ENCODE results near the gene ARHGAP23. TPM values are rescaled to one million over a fixed set of nuclear protein-coding genes. Genes with fewer than 3 reads are reported as not detected.
A peak's percentile ranks its signal among the peaks of the same experiment; 100 is the strongest.
"Not testable (repeated sequence)": the region's sequence is repeated elsewhere in the genome, so short reads cannot be mapped to it uniquely, and the experiment has no call there.

The ARHGAP23 gene
- total RNA-seq, 1 donor from 2014 or later = 25.6 TPM

DNA sequence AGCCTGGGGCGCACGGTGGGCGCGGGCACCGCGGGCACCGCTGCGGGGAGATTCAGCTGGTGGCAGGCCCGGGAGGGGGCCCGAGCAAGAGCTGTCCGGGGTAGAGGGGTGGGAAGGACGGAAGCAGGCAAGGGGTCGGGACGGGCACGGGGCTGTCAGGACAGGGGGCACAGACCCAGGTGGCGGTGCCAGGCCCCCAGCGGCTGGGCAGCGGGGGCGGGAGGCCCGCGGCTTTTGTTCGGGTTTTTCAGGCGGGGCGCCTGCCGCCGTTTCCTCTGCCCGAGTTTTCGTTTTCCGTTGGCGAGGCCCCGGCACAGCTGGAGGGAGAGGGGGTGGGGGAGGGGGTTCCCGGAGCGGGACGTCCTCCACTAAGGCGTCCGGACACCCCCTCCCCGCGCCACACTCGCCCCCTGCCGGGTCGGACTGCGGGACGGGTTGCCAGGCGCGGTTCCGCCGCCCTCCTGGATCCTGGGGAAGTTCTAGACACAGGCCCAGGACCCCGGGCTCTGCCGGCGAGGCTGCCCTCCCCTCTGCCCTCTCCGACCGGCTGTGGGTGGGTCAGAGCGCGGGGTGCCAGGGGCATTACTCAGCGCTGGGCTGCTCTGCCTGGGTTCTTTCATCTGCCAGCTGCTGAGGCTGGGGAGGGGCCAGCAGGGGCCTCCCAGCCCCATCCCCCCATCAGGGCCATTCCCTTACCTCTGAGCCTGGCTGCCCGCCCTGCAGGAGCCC lies 543 bp downstream of the ARHGAP23 start:
- H3K36me3 ChIP-seq (ENCODE audit: control insufficient read depth in 3 of 3, insufficient read depth in 3 of 3, low read length in 3 of 3) = no peaks in the 10 kb centered on the region
- peak overlapping the region; percentile 88 for H3K27ac ChIP-seq (ENCODE audit: low read depth, low read length)
- no peaks in the 10 kb centered on the region for H3K27me3 ChIP-seq (ENCODE audit: control insufficient read depth in 3 of 3, insufficient read depth in 3 of 3, low read length in 3 of 3)
- peak overlapping the region; percentile 66 to 81 (median 71) for H3K4me3 ChIP-seq (ENCODE audit: low read length in 3 of 3)
- H3K4me1 ChIP-seq (ENCODE audit: control insufficient read depth in 3 of 3, insufficient read depth in 3 of 3, low read length in 3 of 3) = peaks cover 36 to 64% (median 63%) of the 10 kb centered on the region in 3 donors
- no peaks in the 10 kb centered on the region for H3K9me3 ChIP-seq (ENCODE audit: control insufficient read depth in 3 of 3, low read length in 3 of 3)
- peak overlapping the region; percentile 76 to 87 (median 87) for H3K9ac ChIP-seq (ENCODE audit: low read depth in 1 of 3, low read length in 3 of 3)

DNA sequence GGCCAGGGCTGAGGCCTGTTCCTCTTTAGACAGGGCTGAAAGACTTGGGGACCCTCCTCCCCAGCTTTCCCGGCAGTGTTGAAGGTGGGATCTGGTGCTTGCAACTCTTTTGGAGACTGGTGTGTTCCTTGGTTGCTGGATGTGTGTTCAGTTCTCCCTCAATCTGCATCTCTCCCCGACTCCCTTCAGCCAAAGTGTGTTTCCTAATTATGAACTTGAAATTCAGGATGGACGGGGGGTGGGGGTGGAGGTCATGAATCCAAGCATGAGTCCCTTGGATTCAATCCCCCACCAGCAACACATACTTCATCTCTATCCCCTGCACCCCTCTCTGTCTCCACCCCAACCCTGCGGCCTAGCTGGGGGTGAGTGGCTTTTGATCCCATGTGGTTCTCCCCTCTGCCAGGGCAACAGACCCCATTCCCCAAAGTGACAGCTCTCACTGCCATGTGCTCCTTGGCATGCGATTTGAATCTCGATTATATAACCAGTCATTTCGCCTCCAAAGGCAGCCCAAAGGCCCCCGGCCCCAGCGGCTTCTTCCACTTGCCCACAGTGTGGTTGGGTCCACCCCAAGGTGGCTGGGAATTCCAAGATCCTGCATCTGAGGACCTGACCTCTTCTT lies 1.3 kb downstream of the ARHGAP23 start:
- H3K4me3 ChIP-seq (ENCODE audit: low read length in 3 of 3) = peak overlapping the region; percentile 66 to 81 (median 71)
- peak overlapping the region; percentile 76 to 87 (median 87) for H3K9ac ChIP-seq (ENCODE audit: low read depth in 1 of 3, low read length in 3 of 3)
- no peaks in the 10 kb centered on the region for H3K9me3 ChIP-seq (ENCODE audit: control insufficient read depth in 3 of 3, low read length in 3 of 3)
- H3K36me3 ChIP-seq (ENCODE audit: control insufficient read depth in 3 of 3, insufficient read depth in 3 of 3, low read length in 3 of 3) = no peaks in the 10 kb centered on the region
- no peaks in the 10 kb centered on the region for H3K27me3 ChIP-seq (ENCODE audit: control insufficient read depth in 3 of 3, insufficient read depth in 3 of 3, low read length in 3 of 3)
- H3K4me1 ChIP-seq (ENCODE audit: control insufficient read depth in 3 of 3, insufficient read depth in 3 of 3, low read length in 3 of 3) = peaks cover 32 to 63% (median 60%) of the 10 kb centered on the region in 3 donors
- peak overlapping the region; percentile 88 for H3K27ac ChIP-seq (ENCODE audit: low read depth, low read length)

DNA sequence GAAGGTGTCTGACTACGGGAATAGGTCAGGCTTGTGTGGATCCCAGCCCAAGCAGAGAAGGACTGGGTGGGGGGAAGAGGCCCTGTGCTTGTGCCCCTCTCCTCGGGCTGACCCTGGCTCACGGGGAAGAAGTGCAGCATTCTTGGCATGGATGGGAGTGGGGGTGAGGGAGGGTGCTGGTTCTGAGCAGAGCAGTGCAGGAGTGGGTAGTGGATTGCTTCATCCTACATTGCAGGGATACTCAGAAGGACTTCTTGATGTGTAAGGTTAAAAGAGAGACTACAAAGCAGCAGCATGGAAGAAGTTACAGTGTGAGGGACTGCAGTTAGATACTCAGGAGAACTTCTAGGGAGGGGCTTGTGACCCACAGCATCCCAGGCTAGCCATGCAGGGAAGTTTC lies 2.1 kb downstream of the ARHGAP23 start:
- H3K27me3 ChIP-seq (ENCODE audit: control insufficient read depth in 3 of 3, insufficient read depth in 3 of 3, low read length in 3 of 3) = no peaks in the 10 kb centered on the region
- peak overlapping the region in 2 of 3 donors; percentile 36 to 81 for H3K4me3 ChIP-seq (ENCODE audit: low read length in 3 of 3)
- H3K27ac ChIP-seq (ENCODE audit: low read depth, low read length) = peak overlapping the region; percentile 88
- no peaks in the 10 kb centered on the region for H3K36me3 ChIP-seq (ENCODE audit: control insufficient read depth in 3 of 3, insufficient read depth in 3 of 3, low read length in 3 of 3)
- peaks cover 34 to 58% (median 56%) of the 10 kb centered on the region in 3 donors for H3K4me1 ChIP-seq (ENCODE audit: control insufficient read depth in 3 of 3, insufficient read depth in 3 of 3, low read length in 3 of 3)
- H3K9me3 ChIP-seq (ENCODE audit: control insufficient read depth in 3 of 3, low read length in 3 of 3) = no peaks in the 10 kb centered on the region
- H3K9ac ChIP-seq (ENCODE audit: low read depth in 1 of 3, low read length in 3 of 3) = peak overlapping the region in 2 of 3 donors; percentile 42 to 87

DNA sequence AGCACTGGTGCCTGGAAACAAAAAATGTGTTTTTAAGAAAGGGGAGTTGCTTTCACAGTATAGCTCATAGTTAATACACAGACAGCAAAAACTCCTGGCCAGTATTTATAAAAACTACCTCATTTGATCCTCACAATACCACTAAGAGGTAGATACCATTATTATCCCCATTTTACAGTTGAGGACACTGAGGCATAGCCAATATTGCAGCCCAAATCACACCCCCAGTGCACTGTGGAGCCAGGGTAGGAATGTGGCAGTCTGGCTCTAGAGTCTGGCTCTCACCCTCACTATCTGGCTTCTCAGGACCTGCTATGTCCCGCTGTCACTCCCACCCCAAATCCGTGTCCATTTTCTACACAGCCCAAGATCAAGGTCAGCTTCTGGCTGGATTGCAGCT lies 2.6 kb downstream of the ARHGAP23 start:
- Histone ChIP-seq H3K27me3 (ENCODE audit: control insufficient read depth in 3 of 3, insufficient read depth in 3 of 3, low read length in 3 of 3) (no peaks in the 10 kb centered on the region), H3K4me3 (ENCODE audit: low read length in 3 of 3) (no peak overlapping the region), H3K36me3 (ENCODE audit: control insufficient read depth in 3 of 3, insufficient read depth in 3 of 3, low read length in 3 of 3) (no peaks in the 10 kb centered on the region), H3K4me1 (ENCODE audit: control insufficient read depth in 3 of 3, insufficient read depth in 3 of 3, low read length in 3 of 3) (peaks cover 34 to 53% (median 52%) of the 10 kb centered on the region in 3 donors), H3K27ac (ENCODE audit: low read depth, low read length) (peak overlapping the region; percentile 88), H3K9ac (ENCODE audit: low read depth in 1 of 3, low read length in 3 of 3) (peak overlapping the region in 1 of 3 donors; percentile 87), H3K9me3 (ENCODE audit: control insufficient read depth in 3 of 3, low read length in 3 of 3) (no peaks in the 10 kb centered on the region)

DNA sequence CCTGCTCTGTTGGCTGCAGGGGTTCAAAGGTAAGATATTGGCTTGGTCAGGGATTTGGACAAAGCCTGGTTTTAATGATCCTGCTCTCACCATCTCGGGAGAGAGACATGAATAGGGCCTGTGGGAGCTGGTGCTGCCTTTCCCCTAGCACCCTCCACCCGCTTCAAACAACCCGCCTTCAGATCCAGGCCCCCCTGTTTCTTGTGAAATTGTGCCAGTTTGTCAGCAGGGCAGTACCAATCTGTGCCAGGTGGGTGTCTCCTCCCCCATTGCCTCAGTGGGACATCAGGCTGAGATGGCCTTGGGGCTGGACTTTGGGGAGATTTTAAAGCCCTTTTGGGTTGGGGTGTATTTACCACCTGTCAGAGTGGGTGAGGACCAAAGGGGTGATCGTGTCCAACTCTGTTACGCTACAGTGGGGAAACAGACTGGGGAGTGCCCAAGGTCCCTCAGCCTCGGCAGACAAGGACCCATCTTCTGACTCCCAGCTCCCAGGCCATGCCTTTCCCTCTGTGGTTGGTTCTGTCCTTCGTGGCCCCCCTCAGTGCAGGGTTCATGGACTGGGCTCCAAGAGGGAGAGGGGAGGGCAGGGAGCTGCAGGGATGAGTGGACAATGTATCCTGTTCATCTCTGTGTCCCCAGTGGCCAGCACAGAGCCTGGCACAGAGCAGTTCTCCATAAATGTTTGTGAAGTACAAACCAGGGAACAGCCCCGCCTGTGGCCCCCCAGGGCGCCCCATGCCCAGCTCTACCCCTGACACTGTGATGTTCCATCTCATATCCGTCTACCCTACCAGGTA lies 3.3 kb downstream of the ARHGAP23 start:
- H3K4me1 ChIP-seq (ENCODE audit: control insufficient read depth in 3 of 3, insufficient read depth in 3 of 3, low read length in 3 of 3) = peaks cover 32 to 50% (median 48%) of the 10 kb centered on the region in 3 donors
- no peak overlapping the region for H3K4me3 ChIP-seq (ENCODE audit: low read length in 3 of 3)
- H3K9me3 ChIP-seq (ENCODE audit: control insufficient read depth in 3 of 3, low read length in 3 of 3) = no peaks in the 10 kb centered on the region
- no peaks in the 10 kb centered on the region for H3K36me3 ChIP-seq (ENCODE audit: control insufficient read depth in 3 of 3, insufficient read depth in 3 of 3, low read length in 3 of 3)
- H3K27me3 ChIP-seq (ENCODE audit: control insufficient read depth in 3 of 3, insufficient read depth in 3 of 3, low read length in 3 of 3) = no peaks in the 10 kb centered on the region
- H3K9ac ChIP-seq (ENCODE audit: low read depth in 1 of 3, low read length in 3 of 3) = peak overlapping the region in 1 of 3 donors; percentile 87
- H3K27ac ChIP-seq (ENCODE audit: low read depth, low read length) = no peak overlapping the region

DNA sequence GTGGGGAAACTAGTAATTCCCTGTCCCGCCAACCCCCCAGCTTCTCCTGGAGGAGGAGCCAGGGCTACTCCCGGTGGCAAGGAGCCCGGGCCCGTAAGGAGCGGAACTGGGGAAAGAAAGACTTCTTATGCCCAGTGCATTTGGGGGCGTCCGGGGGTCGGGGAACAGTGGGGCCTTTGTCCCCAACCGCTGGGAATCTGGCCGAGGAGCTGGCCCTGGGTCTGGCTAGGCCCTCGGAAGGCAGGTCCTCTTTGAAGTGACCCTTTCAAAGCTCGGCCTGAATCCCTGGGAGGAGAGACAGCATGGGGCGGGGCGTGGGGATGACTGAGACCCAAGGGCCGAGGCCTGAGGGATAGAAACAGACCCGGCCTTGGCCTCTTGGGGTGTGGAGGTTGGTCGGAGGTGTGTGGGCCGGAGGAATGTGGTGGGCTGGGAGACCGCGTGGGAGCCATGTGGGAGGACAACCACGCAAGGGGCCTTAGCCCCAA lies 6.0 kb downstream of the ARHGAP23 start:
- no peak overlapping the region for H3K9ac ChIP-seq (ENCODE audit: low read depth in 1 of 3, low read length in 3 of 3)
- H3K4me3 ChIP-seq (ENCODE audit: low read length in 3 of 3) = no peak overlapping the region
- no peaks in the 10 kb centered on the region for H3K36me3 ChIP-seq (ENCODE audit: control insufficient read depth in 3 of 3, insufficient read depth in 3 of 3, low read length in 3 of 3)
- H3K27me3 ChIP-seq (ENCODE audit: control insufficient read depth in 3 of 3, insufficient read depth in 3 of 3, low read length in 3 of 3) = no peaks in the 10 kb centered on the region
- no peak overlapping the region for H3K27ac ChIP-seq (ENCODE audit: low read depth, low read length)
- peaks cover 16 to 37% (median 37%) of the 10 kb centered on the region in 3 donors for H3K4me1 ChIP-seq (ENCODE audit: control insufficient read depth in 3 of 3, insufficient read depth in 3 of 3, low read length in 3 of 3)
- H3K9me3 ChIP-seq (ENCODE audit: control insufficient read depth in 3 of 3, low read length in 3 of 3) = no peaks in the 10 kb centered on the region

DNA sequence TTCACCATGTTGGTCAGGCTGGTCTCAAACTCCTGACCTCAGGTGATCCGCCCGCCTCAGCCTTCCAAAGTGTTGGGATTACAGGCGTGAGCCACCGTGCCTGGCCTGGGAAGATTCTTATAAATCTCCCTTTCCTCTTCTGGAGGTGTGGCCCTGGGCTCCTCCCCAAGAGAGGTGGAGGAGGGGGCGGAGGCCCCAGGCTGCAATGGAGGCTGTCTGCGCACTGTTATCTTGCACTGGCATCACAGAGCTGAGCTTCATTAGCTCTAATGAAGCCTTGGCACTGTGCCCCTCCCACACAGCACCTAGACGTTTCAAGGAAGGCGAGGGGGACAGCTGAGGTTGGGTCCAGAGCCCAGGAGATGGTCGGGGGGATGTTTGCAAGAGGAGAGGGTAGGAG lies 7.5 kb downstream of the ARHGAP23 start:
- Histone ChIP-seq H3K4me1 (ENCODE audit: control insufficient read depth in 3 of 3, insufficient read depth in 3 of 3, low read length in 3 of 3) (peaks cover 10 to 35% (median 29%) of the 10 kb centered on the region in 3 donors), H3K4me3 (ENCODE audit: low read length in 3 of 3) (no peak overlapping the region), H3K9ac (ENCODE audit: low read depth in 1 of 3, low read length in 3 of 3) (no peak overlapping the region), H3K27ac (ENCODE audit: low read depth, low read length) (no peak overlapping the region), H3K9me3 (ENCODE audit: control insufficient read depth in 3 of 3, low read length in 3 of 3) (no peaks in the 10 kb centered on the region), H3K27me3 (ENCODE audit: control insufficient read depth in 3 of 3, insufficient read depth in 3 of 3, low read length in 3 of 3) (no peaks in the 10 kb centered on the region), H3K36me3 (ENCODE audit: control insufficient read depth in 3 of 3, insufficient read depth in 3 of 3, low read length in 3 of 3) (no peaks in the 10 kb centered on the region)

DNA sequence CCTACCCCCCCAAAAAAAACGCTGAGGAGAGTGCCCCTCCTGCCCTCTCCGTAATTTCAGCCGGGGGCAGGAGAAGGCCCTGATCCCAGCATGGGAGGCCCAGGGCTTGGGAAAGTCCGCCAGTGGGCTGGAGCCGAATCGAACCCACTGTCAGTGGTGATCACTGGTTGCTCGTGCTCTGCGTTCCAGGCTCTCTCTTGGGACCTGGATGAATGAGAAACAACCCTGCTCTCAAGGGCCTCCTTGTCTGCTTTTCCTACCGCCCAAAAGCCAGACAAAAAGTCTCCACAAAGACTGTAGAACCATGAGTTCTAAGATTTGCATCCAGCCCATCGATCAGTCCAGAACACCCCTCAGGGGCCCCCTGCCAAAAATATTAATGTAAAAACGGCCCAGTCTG lies 8.1 kb downstream of the ARHGAP23 start:
- no peak overlapping the region for H3K4me3 ChIP-seq (ENCODE audit: low read length in 3 of 3)
- no peaks in the 10 kb centered on the region for H3K9me3 ChIP-seq (ENCODE audit: control insufficient read depth in 3 of 3, low read length in 3 of 3)
- H3K9ac ChIP-seq (ENCODE audit: low read depth in 1 of 3, low read length in 3 of 3) = peak overlapping the region in 1 of 3 donors; percentile 25
- H3K27me3 ChIP-seq (ENCODE audit: control insufficient read depth in 3 of 3, insufficient read depth in 3 of 3, low read length in 3 of 3) = no peaks in the 10 kb centered on the region
- H3K4me1 ChIP-seq (ENCODE audit: control insufficient read depth in 3 of 3, insufficient read depth in 3 of 3, low read length in 3 of 3) = peaks cover 16 to 35% (median 29%) of the 10 kb centered on the region in 3 donors
- H3K36me3 ChIP-seq (ENCODE audit: control insufficient read depth in 3 of 3, insufficient read depth in 3 of 3, low read length in 3 of 3) = no peaks in the 10 kb centered on the region
- H3K27ac ChIP-seq (ENCODE audit: low read depth, low read length) = no peak overlapping the region

DNA sequence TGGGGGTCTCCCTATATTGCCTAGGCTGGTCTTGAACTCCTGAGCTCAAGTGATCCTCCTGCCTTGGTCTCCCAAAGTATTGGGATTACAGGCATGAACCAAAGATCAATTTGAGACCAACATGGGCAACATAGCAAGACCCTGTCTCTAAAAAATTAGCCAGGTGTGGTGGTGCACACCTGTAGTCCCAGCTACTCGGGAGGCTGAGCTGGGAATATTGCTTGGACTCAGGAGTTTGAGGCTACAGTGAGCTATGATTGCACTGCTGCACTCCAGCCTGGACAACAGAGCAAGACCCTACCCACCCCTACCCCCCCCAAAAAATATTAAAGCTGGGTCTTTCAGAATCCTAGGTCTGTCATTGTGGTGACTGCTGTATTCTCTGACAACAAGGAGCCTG lies 9.0 kb downstream of the ARHGAP23 start:
- not testable (repeated sequence) for H3K27me3 ChIP-seq (ENCODE audit: control insufficient read depth in 3 of 3, insufficient read depth in 3 of 3, low read length in 3 of 3); H3K27ac ChIP-seq (ENCODE audit: low read depth, low read length); H3K36me3 ChIP-seq (ENCODE audit: control insufficient read depth in 3 of 3, insufficient read depth in 3 of 3, low read length in 3 of 3); H3K9ac ChIP-seq (ENCODE audit: low read depth in 1 of 3, low read length in 3 of 3); H3K4me3 ChIP-seq (ENCODE audit: low read length in 3 of 3); H3K9me3 ChIP-seq (ENCODE audit: control insufficient read depth in 3 of 3, low read length in 3 of 3)
- H3K4me1 ChIP-seq (ENCODE audit: control insufficient read depth in 3 of 3, insufficient read depth in 3 of 3, low read length in 3 of 3) = peaks cover 17 to 37% (median 37%) of the 10 kb centered on the region in 3 donors
